MM.1S (cell line): ENCODE data around the gene SDC1.

Source experiments
- CTCF ChIP-seq: fragments of 300-600 bp; sonication (generic); IDR thresholded peaks from 2 replicates; pipeline ENCODE4 v1.5.1; 2016; ENCODE audit warnings: antibody characterized with exemption, low read length, mixed read lengths
- EZH2 ChIP-seq: fragments of 300-600 bp; sonication (generic); optimal IDR thresholded peaks from 2 replicates; pipeline ENCODE3; 2017; ENCODE audit warnings: low read depth, mild to moderate bottlenecking, antibody characterized with exemption, low read length, mixed read lengths
- EZH2phosphoT487 ChIP-seq: fragments of 300-600 bp; sonication (generic); IDR thresholded peaks from 2 replicates; pipeline ENCODE4 v1.6.1; 2018; ENCODE audit warnings: antibody characterized with exemption, low read length

- TF ChIP-seq CTCF (no peak), EZH2 (no peak), EZH2phosphoT487 (no peak)
These were observed 53.4 kb downstream of the SDC1 start for GRCh38 chr2:20171445-20171977.
